Activated T-cell treated with anti-CD3 and anti-CD28 coated beads for 24 hours (primary cell): Measurements from ENCODE around the gene DDX3X.
"Not testable (repeated sequence)": the region's sequence is repeated elsewhere in the genome, so short reads cannot be mapped to it uniquely, and the experiment has no call there.

Experiments
- DNase-seq: peaks from one replicate; pipeline ENCODE4 v3.0.0-alpha.2; 2020; ENCODE audit warnings: low read depth

The DDX3X gene

GRCh38 chrX:41373989-41374606 is 40.1 kb downstream of the DDX3X start:
- DNase-seq, result no peak

GRCh38 chrX:41377624-41378023 is 43.7 kb downstream of the DDX3X start:
- peak; percentile 22 for DNase-seq

GRCh38 chrX:41381685-41382084 is 47.7 kb downstream of the DDX3X start:
- no peak for DNase-seq

GRCh38 chrX:41382714-41383645 is 49.0 kb downstream of the DDX3X start:
- DNase-seq, result peak; percentile 4

GRCh38 chrX:41384051-41384705 is 50.2 kb downstream of the DDX3X start:
- DNase-seq, result peak; percentile 25

GRCh38 chrX:41386222-41386990 is 52.4 kb downstream of the DDX3X start:
- no peak for DNase-seq

- DNase-seq, result no peak
Measured at GRCh38 chrX:41388543-41388942, 54.6 kb downstream of the DDX3X start.

- no peak for DNase-seq
Measured at GRCh38 chrX:41389311-41389888, 55.4 kb downstream of the DDX3X start.

GRCh38 chrX:41390576-41390975 is 56.6 kb downstream of the DDX3X start:
- DNase-seq, result not testable (repeated sequence)

- no peak for DNase-seq
Measured at GRCh38 chrX:41391606-41392005, 57.6 kb downstream of the DDX3X start.

GRCh38 chrX:41394293-41394692 is 60.3 kb downstream of the DDX3X start:
- DNase-seq, result no peak

GRCh38 chrX:41397219-41397618 is 63.3 kb downstream of the DDX3X start:
- DNase-seq, result no peak

GRCh38 chrX:41397768-41398167 is 63.8 kb downstream of the DDX3X start:
- no peak for DNase-seq

- not testable (repeated sequence) for DNase-seq
Measured at GRCh38 chrX:41402556-41402955, 68.6 kb downstream of the DDX3X start.

GRCh38 chrX:41405551-41405950 is 71.6 kb downstream of the DDX3X start:
- no peak for DNase-seq

GRCh38 chrX:41406201-41406600 is 72.2 kb downstream of the DDX3X start:
- no peak for DNase-seq

GRCh38 chrX:41407816-41408215 is 73.9 kb downstream of the DDX3X start:
- DNase-seq, result no peak

- DNase-seq, result no peak
Measured at GRCh38 chrX:41408576-41408975, 74.6 kb downstream of the DDX3X start.

- no peak for DNase-seq
Measured at GRCh38 chrX:41409006-41409405, 75.0 kb downstream of the DDX3X start.

GRCh38 chrX:41411222-41411621 is 77.3 kb downstream of the DDX3X start:
- not testable (repeated sequence) for DNase-seq

- no peak for DNase-seq
Measured at GRCh38 chrX:41412261-41413081, 78.5 kb downstream of the DDX3X start.
